GM15510 (cell line): ENCODE results near the gene CDH13.

Experiments
- POLR2A ChIP-seq: IDR thresholded peaks from 3 replicates; pipeline ENCODE4 v1.6.1; 2011; ENCODE audit warnings: borderline replicate concordance; ENCODE audit not compliant: insufficient read length; ENCODE audit errors: extremely low read depth

CDH13 gene

GRCh38 chr16:83456934-83457333, 830.2 kb downstream of the CDH13 start:
- TF ChIP-seq POLR2A, result no peak

GRCh38 chr16:83458612-83459011, 831.8 kb downstream of the CDH13 start:
- TF ChIP-seq POLR2A, result no peak

DNA sequence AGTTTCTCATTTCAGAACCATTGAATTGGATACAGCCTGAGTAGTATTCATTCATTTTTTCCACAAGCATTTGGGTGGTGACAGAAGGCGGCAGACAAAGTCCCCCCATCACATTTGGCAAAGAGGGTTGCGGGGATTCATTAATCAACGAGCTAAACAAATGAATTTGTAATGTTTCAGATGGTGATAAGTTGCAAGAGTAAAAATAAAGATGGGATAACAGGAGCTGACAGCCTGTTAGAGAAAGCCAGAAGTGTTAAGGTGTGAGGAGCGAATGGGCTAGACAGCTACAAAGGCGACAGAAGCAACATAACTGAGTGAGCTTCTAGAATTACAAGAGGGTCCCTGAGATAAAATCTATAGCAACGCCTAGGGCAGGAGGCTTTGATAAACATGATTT, 838.2 kb downstream of the CDH13 start:
- no peak for TF ChIP-seq POLR2A

DNA sequence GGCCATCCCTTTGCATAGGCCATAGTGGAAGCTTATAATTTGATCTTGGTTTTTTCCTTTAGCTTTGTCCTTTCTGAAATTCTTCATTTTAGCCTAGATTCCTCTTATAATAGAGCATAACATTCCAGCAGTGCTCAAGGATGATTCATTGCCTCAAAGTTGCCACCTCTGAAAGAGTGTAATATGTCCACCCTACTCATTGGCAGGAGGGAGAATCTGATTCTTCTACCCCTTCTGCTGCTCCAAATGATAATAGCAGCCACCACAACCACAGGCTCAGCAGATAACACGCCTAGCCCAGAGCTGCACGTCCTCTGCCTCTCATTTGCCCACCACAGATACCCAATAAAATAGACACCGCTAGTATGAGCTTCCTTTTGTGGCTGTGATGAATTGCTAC, 843.6 kb downstream of the CDH13 start:
- TF ChIP-seq POLR2A, result no peak

DNA sequence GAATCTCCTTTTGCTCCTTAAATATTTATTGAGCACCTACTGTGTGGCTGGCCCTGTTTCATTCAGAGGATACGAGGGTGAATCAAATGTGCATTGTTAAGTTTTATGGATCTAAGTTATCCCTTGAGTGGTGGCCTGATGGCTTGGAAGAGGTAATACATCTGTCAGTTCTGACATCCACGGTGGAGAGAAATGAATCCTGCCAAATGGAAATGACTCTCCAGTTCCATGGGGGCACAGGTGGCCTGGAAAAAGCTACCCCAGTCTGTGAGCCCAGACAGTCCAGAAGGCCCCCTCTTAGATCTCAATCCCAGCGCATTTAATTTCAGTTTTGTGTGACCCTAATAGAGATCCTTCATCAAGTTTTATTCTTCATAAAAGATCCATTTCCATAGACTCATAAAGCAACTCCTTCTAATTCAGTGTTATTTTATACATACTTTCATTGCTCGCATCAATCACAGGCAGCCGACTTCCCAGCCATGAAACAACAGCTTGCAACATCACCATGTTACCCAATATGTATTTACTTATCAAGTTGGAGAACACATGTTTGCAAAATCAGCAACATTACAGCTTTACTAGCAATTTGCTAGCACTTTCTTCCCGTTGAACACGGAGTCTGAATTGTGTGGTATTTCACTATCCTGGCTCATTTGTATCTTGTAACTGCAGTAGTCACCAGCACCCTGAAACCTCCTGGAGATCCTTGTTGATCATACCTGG, 846.2 kb downstream of the CDH13 start:
- TF ChIP-seq POLR2A, result no peak

DNA sequence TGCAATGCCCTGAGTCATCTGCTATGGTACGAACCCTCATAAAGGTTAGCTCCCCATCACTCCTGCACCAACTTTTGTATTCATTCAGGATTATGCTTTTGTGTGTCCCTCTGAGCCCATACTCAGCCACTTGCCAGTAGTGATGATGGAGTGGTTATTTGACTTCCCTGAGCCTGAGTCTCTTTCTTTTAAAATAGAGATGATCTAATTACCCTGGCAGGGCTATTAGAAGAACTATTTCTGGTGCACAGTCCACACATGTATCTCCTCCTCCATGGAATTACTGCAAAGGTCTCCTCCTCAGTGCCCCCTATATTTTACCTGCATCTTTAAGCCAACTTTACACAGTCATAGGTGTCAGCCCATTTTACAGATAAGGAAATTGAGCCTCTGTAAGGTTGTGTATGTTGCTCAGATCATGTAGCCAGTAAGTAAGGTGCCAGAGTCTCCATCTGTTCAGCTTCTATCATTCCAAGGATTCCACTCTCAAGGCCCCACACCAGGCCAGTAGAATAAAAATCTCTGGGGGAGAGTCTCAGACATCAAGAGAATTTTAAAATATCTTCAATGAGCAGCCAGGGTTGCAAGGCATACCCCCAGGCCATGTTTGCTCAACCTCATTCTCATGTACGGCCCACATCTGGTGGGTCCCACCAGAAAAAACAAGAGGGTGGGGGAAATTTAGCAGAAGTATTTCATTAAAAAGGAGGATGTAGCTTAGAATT, 847.3 kb downstream of the CDH13 start:
- TF ChIP-seq POLR2A, result no peak

DNA sequence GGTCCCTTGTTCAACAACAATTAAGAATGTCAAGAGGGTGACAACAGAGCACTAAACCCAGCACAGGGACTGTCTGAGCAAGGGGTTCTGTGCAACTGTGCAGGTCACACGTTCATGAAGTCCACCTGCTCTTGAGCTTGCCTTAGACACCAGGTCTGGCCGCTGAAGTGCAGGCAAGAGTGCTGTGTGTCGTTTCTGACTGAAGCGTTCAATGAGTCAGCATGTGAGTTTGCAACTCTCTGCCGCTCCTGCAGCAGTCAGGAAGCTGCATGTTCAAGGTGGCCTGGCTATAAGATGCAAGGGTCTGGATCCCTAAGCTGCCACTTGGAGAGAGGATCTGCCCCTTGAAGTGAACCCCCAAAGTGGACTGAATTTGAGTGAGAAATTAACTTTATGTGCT, 848.3 kb downstream of the CDH13 start:
- no peak for TF ChIP-seq POLR2A

DNA sequence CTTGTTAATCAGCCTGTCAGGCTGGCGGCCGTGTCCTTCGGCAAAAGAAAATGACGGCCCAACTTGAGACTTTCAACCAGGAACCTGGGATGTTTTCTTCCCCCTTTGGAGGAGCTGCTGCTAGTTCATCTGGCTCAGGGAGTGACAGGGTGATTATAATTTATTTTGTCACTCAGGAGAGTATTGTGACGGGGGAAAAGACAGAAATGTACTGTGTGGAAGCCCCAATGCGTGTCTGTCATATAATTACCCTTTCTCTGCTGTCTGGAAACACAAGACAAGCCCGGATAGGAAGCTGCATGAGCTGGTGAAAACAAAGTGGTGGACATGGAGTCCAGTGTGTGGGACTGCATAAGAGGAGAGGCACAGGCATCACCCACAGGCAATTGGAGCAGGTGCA, 854.8 kb downstream of the CDH13 start:
- TF ChIP-seq POLR2A, result no peak

GRCh38 chr16:83482545-83483162, 855.9 kb downstream of the CDH13 start:
- no peak for TF ChIP-seq POLR2A

DNA sequence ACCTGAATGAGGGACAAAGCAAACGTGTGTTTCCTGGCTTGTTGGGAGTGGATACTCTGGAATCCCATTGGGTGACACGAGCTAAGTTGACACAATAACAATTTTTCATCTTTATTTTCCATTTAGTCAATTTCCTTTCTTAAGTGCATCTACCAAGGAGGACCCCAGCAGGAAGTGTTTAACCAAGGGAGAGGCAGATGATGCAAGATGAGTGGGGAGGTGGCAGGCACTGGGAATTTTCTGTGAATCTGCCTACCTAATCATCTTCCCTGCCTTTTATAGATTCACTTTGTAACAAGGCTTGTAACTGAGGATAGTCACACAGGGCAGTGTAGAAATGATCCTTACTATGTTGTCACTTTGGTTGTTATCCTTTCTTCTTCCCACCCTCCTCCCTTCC, 863.3 kb downstream of the CDH13 start:
- no peak for TF ChIP-seq POLR2A

- no peak for TF ChIP-seq POLR2A
These were observed 867.7 kb downstream of the CDH13 start for GRCh38 chr16:83494459-83494858.

DNA sequence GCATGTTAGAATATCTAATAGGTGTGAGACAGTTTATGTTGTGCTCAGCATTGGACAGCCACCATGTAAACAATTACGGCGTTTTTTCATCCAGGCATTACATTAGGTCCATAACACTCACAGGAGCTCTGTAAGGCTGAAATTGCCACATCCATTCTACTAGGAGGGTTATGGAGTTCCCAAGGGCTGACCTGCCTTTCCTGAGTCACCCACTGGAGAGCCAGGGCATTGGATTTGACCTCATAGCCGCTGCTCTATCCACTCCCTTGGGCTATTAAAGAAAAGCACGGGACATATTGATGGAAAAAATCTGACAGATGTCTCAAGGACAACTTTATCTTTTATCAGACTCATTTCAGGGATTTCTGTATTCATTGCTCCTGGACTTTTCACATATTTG, 874.7 kb downstream of the CDH13 start:
- TF ChIP-seq POLR2A, result no peak

GRCh38 chr16:83508295-83508694, 881.5 kb downstream of the CDH13 start:
- no peak for TF ChIP-seq POLR2A

- no peak for TF ChIP-seq POLR2A
These were observed 882.5 kb downstream of the CDH13 start for GRCh38 chr16:83509316-83509715.

GRCh38 chr16:83510906-83511305, 884.1 kb downstream of the CDH13 start:
- no peak for TF ChIP-seq POLR2A
